ENCODE data around the gene GVQW3. TPM values are rescaled to one million over a fixed set of nuclear protein-coding genes. Genes with fewer than 3 reads are reported as not detected.

The GVQW3 gene
- total RNA-seq, 2 donors from 2014 or later: 1.1 to 2.5 TPM

- Histone ChIP-seq H3K4me1 (replicated peaks) (no peaks in the 10 kb centered on the region), H3K9me3 (no peaks in the 10 kb centered on the region), H3K27me3 (replicated peaks; ENCODE audit: insufficient read depth) (no peaks in the 10 kb centered on the region), H3K4me3 (no peak overlapping the region), H3K27ac (no peak overlapping the region), H3K36me3 (no peaks in the 10 kb centered on the region)
- no peak for TF ChIP-seq POLR2A (IDR thresholded peaks at IDR 0.05)
- no peak for TF ChIP-seq POLR2AphosphoS5 (IDR thresholded peaks at IDR 0.05)
- no peak for TF ChIP-seq CTCF (IDR thresholded peaks at IDR 0.05)
- 95% methylated on average over 1 of the region's 1 CpG for WGBS
- DNase-seq (ENCODE audit: low spot score): no peak
- intact Hi-C loops (cut with DNase I): no loop called here
Measured at GRCh38 chr11:76337469-76337868, 43.7 kb upstream of the GVQW3 start.

GRCh38 chr11:76337923-76338322 is 43.2 kb upstream of the GVQW3 start:
- TF ChIP-seq POLR2A (IDR thresholded peaks at IDR 0.05): no peak
- no peak for TF ChIP-seq CTCF (IDR thresholded peaks at IDR 0.05)
- TF ChIP-seq POLR2AphosphoS5 (IDR thresholded peaks at IDR 0.05): no peak
- Histone ChIP-seq H3K36me3 (no peaks in the 10 kb centered on the region), H3K4me1 (replicated peaks) (no peaks in the 10 kb centered on the region), H3K9me3 (no peaks in the 10 kb centered on the region), H3K27ac (no peak overlapping the region), H3K4me3 (no peak overlapping the region), H3K27me3 (replicated peaks; ENCODE audit: insufficient read depth) (no peaks in the 10 kb centered on the region)
- WGBS: 88% methylated on average over 4 of the region's 4 CpGs
- intact Hi-C loops (cut with DNase I): no loop called here
- DNase-seq (ENCODE audit: low spot score): no peak

- Histone ChIP-seq H3K27me3 (replicated peaks; ENCODE audit: insufficient read depth) (no peaks in the 10 kb centered on the region), H3K36me3 (no peaks in the 10 kb centered on the region), H3K4me1 (replicated peaks) (no peaks in the 10 kb centered on the region), H3K4me3 (no peak overlapping the region), H3K27ac (peak overlapping the region; percentile 19 to 45), H3K9me3 (no peaks in the 10 kb centered on the region)
- intact Hi-C loops (cut with DNase I): no loop called here
- no peak for DNase-seq (ENCODE audit: low spot score)
- TF ChIP-seq CTCF (IDR thresholded peaks at IDR 0.05) (no peak), POLR2A (IDR thresholded peaks at IDR 0.05) (no peak), POLR2AphosphoS5 (IDR thresholded peaks at IDR 0.05) (no peak)
- WGBS: 47% methylated on average over 6 of the region's 6 CpGs
Measured at GRCh38 chr11:76339221-76339620, 41.9 kb upstream of the GVQW3 start.

- 15% methylated on average over 2 of the region's 2 CpGs for WGBS
- Histone ChIP-seq H3K4me3 (no peak overlapping the region), H3K9me3 (no peaks in the 10 kb centered on the region), H3K36me3 (no peaks in the 10 kb centered on the region), H3K4me1 (replicated peaks) (peaks cover 3% of the 10 kb centered on the region), H3K27ac (no peak overlapping the region), H3K27me3 (replicated peaks; ENCODE audit: insufficient read depth) (no peaks in the 10 kb centered on the region)
- intact Hi-C loops (cut with DNase I): no loop called here
- no peak for DNase-seq (ENCODE audit: low spot score)
- no peak for TF ChIP-seq POLR2AphosphoS5 (IDR thresholded peaks at IDR 0.05)
- no peak for TF ChIP-seq CTCF (IDR thresholded peaks at IDR 0.05)
- no peak for TF ChIP-seq POLR2A (IDR thresholded peaks at IDR 0.05)
Measured at GRCh38 chr11:76347466-76347865, 33.7 kb upstream of the GVQW3 start.

GRCh38 chr11:76348348-76348747 is 32.8 kb upstream of the GVQW3 start:
- Histone ChIP-seq H3K27me3 (replicated peaks; ENCODE audit: insufficient read depth) (no peaks in the 10 kb centered on the region), H3K4me3 (no peak overlapping the region), H3K27ac (no peak overlapping the region), H3K36me3 (no peaks in the 10 kb centered on the region), H3K9me3 (no peaks in the 10 kb centered on the region), H3K4me1 (replicated peaks) (peaks cover 3% of the 10 kb centered on the region)
- WGBS: 65% methylated on average over 3 of the region's 3 CpGs
- TF ChIP-seq CTCF (IDR thresholded peaks at IDR 0.05): no peak
- TF ChIP-seq POLR2A (IDR thresholded peaks at IDR 0.05): no peak
- TF ChIP-seq POLR2AphosphoS5 (IDR thresholded peaks at IDR 0.05): no peak
- no peak for DNase-seq (ENCODE audit: low spot score)
- intact Hi-C loops (cut with DNase I): no loop called here
